ENCODE data around the gene BDKRB2.

- TF ChIP-seq EZH2 (IDR thresholded peaks at IDR 0.05; ENCODE audit: borderline replicate concordance, low read length) (no peak), CTCF (IDR thresholded peaks at IDR 0.05; ENCODE audit: low read length) (no peak)
Observed at GRCh38 chr14:96284430-96284829, 79.8 kb downstream of the BDKRB2 start.

Data from OCI-LY1 (cell line).